Activated T-cell treated with anti-CD3 and anti-CD28 coated beads, Interleukin-2, amount 50 U/mL, for 1 hour (primary cell): ENCODE measurements around the gene DNAJC15.
"Not testable (repeated sequence)": the region's sequence is repeated elsewhere in the genome, so short reads cannot be mapped to it uniquely, and the experiment has no call there.

Experiments
- DNase-seq: peaks from one replicate; pipeline ENCODE4 v3.0.0-alpha.2; 2020

DNAJC15 gene

DNA sequence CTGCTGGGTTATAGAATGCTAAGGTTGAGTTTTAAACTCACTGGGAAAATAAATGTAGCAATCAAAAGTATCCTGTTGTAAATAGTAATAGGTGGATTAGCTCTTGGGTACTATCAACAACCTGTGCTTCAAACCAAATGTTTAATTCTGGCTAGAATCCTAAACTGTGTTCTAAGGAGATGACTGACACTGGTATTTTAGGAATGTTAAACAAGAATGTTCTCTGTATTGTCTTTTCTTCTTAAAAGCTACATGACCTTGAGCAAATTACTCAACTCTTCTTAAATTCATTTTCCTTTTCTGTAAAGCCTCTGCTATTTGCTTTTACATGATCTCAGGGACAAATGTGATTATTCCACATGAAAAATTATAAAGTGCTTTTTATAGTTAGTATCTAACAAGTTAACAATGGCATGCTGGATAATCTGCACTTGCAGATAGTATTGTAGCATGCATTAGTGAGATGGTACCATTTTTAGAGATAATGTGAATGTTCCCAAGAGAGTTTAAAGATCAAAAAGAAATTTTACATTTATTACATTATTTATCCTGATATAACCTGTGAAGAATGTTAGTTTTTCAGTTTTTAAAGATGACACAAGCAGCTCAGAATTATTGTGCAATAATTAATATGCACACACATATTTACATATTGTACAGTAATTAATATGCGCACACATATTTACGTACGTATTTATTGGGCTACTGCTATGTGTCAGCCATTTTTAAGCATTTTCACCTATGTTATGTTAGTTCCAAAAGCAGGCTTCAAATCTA is 17.7 kb upstream of the DNAJC15 start:
- no peak for DNase-seq

DNA sequence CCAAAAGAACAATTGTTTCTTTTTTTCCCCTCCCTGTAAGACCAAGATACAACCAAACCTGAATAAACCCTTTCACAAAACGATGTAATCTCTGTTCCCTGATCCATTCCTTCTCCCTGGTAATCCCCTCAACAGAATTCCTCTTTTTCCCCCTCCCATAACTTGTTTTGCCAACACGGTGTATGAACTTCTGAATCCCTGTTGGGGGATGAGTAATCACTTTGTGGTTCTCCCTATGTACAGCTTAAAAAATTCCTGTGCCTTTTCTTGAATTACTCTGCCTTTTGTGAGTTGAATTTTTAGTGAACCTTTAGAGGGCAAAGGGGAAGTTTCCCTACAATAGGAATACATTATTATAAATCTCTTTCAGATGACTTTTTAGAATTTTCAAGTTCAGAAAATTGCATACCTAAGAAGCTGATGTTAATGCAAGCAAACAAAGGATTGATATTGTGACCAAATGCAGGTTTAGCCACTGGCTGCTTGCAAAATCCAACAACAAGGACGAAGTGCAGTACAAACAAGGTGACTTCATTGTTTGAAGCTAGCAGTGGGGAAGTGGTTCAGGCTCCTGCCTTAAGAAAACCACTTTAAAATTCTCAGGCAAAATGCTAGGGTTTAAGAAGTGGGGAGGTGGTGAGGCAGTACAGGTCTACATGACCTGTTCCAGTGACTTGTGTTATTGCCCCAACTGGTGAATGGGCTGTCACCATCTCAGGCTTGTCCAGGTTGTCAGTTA is 16.3 kb upstream of the DNAJC15 start:
- no peak for DNase-seq

GRCh38 chr13:43008596-43008995 is 14.8 kb upstream of the DNAJC15 start:
- DNase-seq, result no peak

GRCh38 chr13:43009506-43009905 is 13.9 kb upstream of the DNAJC15 start:
- no peak for DNase-seq

- no peak for DNase-seq
Observed at GRCh38 chr13:43014162-43014561, 9.2 kb upstream of the DNAJC15 start.

DNA sequence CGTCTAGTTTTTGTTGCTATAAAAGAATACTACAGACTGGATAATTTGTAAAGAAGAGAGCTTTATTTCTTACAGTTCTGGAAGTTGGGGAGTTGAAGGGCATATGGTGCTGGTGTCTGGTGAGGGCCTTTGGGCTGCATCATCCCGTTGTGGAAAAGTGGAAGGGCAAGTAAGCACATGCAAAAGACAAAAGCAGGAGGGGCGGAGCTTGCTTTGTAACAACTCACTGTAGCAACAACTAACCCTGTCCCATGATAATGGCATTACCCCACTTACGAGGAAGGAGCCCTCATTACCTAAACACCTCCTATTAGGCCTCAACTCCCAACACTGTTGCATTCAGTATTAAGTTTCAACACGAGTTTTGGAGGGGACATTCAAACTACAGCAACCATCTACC is 7.2 kb upstream of the DNAJC15 start:
- no peak for DNase-seq

GRCh38 chr13:43019811-43020210 is 3.6 kb upstream of the DNAJC15 start:
- no peak for DNase-seq

GRCh38 chr13:43020794-43021193 is 2.6 kb upstream of the DNAJC15 start:
- DNase-seq, result no peak

DNA sequence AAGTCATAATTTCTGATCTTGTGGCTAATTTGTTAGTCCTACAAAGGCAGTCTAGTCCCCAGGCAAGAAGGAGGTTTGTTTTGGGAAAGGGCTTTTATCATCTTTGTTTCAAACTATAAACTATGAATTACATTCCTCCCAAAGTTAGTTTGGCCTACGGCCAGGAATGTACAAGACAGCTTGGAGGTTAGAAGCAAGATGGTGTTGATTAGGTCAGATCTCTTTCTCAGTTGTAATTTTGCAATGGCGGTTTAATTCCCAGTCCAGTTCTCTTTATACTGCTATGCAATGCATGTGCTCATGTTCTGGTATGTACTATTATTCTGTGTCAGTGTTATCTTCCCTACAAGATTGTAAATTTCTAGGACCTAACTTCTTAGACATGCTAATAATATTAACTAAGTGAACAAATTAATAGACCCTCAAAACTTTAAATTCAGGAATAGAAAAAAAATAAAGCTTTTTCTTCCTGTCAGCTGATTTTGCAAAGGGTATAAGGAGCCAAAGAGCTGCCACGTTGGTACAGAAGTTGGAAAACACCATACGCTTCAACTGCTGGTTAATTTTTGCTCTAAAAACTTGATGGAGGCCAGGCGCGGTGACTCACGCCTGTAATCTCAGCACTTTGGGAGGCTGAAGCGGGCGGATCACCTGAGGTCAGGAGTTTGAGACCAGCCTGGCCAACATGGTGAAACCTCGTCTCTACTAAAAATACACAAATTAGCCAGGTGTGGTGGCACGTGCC is 1.3 kb upstream of the DNAJC15 start:
- DNase-seq, result no peak

DNA sequence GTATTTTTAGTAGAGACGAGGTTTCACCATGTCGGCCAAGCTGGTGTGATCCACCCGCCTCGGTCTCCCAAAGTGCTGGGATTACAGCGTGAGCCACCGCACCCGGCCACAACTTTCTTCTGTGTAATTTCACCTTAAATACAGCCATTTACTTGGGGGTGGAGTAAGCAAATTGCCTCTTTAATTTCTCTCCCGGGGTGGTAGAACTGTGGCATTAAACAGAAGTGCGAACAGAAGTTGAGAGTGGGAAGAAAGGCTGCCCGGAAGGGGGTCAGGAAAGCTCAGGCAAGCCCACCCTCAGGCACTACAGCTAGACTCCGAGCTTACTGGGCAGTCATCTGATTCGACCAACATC is 475 bp upstream of the DNAJC15 start:
- no peak for DNase-seq

DNA sequence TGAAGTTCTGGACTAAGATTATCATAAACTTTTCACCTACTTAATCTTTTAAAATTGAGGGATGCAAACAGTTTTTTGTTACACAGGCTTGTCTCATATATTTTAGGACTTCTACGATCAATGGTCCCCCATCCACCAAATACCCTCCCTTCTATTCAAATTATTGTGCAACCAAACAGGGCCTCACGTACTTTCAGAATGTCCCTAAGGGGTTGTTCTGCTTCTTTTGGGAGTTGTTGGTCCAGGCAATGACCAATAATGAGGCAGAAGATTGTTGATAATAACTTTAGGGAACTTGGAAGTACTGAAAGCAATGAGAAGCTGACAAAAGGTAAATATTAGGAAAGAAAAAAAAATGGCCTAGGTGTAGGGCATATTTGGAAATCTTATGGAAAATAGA is 2.9 kb downstream of the DNAJC15 start:
- no peak for DNase-seq

GRCh38 chr13:43030548-43030947 is 7.2 kb downstream of the DNAJC15 start:
- no peak for DNase-seq

DNA sequence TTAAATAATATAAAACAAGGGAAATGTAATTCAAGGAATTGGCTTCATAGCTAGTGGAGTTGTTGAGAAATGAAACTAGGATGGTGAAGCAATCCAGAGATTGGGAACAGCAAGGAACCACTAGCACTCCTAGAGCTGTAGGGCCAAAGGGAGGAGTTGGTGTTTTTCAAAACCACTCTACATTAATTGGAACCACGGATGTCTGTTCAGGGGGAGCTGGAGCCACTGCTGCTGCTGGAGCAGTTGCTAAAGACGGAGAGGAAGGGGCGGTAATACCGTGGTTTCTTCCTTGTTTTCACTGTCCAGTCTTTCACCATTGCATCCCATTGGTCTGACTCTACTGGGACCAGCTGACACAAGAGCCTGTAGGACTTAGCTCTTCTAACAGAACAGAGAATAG is 8.5 kb downstream of the DNAJC15 start:
- no peak for DNase-seq

DNA sequence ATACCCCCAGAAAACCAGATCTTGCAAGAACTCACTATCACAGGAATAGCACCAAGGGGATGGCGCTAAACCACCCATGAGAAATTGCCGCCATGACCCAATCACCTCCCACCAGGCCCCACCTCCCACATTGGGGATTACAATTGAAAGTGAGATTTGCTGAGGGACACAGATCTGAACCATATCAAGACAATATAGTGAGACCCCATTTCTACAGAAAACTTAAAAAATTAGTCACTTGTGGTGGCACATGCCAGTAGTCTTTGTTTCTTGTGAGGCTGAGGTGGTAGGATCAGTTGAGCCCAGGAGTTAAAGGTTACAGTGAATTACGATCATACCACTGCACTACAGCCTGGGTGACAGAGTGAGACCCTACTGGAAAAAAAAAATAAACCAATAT is 9.7 kb downstream of the DNAJC15 start:
- no peak for DNase-seq

GRCh38 chr13:43036351-43037250 is 13.2 kb downstream of the DNAJC15 start:
- DNase-seq, result no peak

- no peak for DNase-seq
Observed at GRCh38 chr13:43039966-43040365, 16.6 kb downstream of the DNAJC15 start.

- not testable (repeated sequence) for DNase-seq
Observed at GRCh38 chr13:43040581-43041368, 17.4 kb downstream of the DNAJC15 start.

DNA sequence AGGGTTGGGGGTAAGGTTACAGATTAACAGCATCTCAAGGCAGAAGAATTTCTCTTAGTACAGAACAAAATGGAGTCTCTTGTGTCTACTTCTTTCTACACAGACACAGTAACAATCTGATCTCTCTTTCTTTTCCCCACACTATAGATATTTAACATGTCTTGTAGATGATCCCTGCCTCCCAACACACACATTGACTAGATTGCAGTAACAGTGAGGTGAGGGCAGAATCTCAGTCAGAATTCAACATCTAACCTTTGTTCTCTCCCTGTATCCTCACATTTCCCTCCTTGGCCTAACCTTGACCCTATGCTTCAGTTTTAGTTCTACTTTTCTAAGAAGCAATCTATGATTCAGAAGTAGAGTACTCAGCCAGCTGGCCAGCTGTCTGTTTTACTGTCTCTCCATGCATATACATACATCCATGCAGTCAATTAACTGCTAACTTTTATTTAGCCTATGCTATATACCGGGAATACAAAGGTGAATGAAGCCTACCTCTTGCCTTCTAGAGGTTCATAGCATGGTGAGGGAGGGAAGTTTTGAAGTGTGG is 18.1 kb downstream of the DNAJC15 start:
- no peak for DNase-seq

DNA sequence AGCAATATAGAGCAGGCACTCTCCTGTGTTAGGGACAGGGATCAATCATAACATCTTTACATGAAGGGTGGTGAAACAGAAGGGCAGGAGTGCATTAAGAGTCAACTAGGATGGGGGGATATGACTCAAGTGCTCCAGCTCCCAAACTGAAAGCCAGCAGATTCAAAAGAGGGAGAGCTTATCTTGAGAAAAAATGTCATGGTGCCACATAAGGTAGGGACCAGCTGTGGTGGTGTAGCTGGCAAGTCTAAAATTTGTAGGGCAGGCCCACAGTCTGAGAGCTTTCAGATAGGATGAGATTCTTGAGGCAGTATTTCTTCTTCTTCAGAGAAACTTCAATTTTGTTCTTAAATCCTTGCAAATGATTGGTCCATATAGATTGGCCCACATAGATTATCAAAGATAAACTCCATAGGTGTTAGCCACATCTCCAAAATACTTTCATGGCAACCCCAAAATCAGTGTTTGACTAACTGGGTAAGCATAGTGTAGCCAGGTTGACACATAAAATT is 19.1 kb downstream of the DNAJC15 start:
- DNase-seq, result no peak

DNA sequence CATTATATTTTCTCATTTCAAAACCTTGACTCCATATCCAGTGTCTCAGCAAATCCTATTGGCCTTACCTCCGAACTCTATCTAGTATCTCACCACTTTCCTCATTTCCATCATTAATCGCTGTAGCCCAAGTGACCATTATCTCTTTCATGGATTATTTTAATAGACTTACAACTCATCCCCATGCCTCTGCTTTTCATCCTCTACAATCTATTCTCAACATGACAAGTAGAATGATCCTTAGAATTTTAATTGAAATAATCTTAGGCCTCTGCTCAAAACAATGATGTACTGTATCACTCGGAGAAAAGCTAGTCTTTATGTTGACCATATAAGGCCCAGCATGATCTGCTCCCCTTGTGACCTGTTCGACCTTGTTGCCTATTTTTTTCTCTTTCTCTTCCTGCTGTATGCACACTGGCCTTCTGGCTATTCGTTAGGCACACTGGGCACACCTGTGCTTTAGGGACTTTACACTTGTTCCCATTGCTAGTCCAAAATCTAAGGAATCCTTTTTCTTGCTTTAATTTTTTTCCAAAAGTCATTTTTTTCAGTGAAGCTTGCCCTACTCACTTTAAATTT is 21.4 kb downstream of the DNAJC15 start:
- no peak for DNase-seq

- peak; percentile 36 for DNase-seq
Observed at GRCh38 chr13:43045302-43045773, 22.0 kb downstream of the DNAJC15 start.
